ENCODE measurements around the gene IDH3B. TPM values are rescaled to one million over a fixed set of nuclear protein-coding genes. Genes with fewer than 3 reads are reported as not detected.

The IDH3B gene
- total RNA-seq, 4 donors from 2014 or later = 115 to 122 (median 118) TPM

DNA sequence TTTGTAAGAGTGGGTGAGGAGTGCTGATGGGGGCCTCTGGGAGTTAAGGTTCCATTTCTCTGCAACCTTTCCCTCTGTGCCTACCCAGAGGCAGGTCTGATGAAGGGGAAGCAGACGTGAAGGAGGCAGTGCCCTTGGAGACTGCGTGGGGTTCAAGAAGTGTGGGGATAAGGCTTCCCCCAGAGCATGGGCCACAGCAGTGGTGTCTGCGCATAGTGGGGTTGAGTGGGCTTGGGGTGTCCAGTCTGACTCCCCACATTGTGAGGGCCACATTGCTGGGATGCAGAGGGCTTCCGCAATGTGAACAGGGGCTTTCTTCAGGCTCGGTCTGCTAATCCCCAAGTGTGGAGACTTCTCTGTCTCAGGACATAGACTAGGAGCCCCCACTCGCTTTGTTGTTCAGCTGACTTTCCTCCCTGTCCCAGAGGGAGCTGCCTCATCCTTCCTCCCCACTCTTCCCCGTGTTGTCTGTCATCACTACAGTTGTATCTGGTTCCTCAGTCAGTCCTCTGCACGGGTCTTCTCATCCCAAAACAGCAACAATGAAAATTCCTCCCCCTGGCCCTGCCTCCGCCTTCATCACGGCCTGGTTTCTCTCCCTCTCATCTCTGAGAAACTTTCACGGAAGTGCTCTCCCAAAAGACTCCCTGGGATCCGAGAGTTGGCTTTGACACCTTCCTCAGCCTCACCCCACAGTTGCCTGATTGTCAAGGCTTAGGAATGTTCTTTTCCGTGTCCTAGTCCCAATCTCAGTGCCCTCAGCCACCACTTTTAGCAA is 31.4 kb upstream of the IDH3B start:
- Histone ChIP-seq H3K4me3 (no peak overlapping the region), H3K27ac (replicated peaks in 1 of 4) (no peak overlapping the region), H3K27me3 (peaks cover 0 to 12% (median 0%) of the 10 kb centered on the region in 4 donors), H3K9me3 (no peaks in the 10 kb centered on the region), H3K36me3 (peaks cover 0 to under 1% (median 0%) of the 10 kb centered on the region in 4 donors), H3K4me1 (peaks cover 8 to 27% (median 25%) of the 10 kb centered on the region in 4 donors)
- TF ChIP-seq, protein P1, sequence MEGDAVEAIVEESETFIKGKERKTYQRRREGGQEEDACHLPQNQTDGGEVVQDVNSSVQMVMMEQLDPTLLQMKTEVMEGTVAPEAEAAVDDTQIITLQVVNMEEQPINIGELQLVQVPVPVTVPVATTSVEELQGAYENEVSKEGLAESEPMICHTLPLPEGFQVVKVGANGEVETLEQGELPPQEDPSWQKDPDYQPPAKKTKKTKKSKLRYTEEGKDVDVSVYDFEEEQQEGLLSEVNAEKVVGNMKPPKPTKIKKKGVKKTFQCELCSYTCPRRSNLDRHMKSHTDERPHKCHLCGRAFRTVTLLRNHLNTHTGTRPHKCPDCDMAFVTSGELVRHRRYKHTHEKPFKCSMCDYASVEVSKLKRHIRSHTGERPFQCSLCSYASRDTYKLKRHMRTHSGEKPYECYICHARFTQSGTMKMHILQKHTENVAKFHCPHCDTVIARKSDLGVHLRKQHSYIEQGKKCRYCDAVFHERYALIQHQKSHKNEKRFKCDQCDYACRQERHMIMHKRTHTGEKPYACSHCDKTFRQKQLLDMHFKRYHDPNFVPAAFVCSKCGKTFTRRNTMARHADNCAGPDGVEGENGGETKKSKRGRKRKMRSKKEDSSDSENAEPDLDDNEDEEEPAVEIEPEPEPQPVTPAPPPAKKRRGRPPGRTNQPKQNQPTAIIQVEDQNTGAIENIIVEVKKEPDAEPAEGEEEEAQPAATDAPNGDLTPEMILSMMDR (IDR thresholded peaks at IDR 0.05) = no peak
- no peak for TF ChIP-seq POLR2AphosphoS5 (IDR thresholded peaks at IDR 0.05)
- TF ChIP-seq EP300 (IDR thresholded peaks at IDR 0.05) = no peak
- no peak for TF ChIP-seq POLR2A (IDR thresholded peaks at IDR 0.05; ENCODE audit: low read depth)
- 82% methylated on average over 11 of the region's 13 CpGs for WGBS
- DNase-seq (ENCODE audit: extremely low spot score) = no peak
- intact Hi-C loops (cut with DNase I) = loop anchor here (10.0 kb wide), 1 partner anchor 149 kb away; the partner anchor contains the start of genes PCED1A and VPS16

DNA sequence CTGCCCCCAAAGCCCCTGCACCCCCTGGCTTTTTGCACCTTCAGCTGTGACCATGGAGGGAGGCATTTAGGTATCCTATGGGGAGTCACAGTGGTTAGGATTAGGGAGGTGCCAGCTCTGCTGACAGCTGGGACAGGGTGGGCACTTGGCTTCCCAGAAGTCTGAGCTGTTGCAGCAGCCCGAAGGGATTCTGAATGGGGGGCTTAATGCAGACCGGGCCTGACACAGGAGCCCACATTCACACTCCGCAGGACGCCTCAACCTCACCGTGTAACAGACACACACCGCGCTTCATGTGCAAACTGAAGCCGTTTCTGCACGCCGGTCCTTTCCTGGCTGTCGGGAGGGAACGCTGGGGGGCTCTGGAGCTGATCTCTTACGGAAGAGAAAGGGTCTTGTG is 30.5 kb upstream of the IDH3B start:
- no peak for TF ChIP-seq POLR2A (IDR thresholded peaks at IDR 0.05; ENCODE audit: low read depth)
- TF ChIP-seq, protein P1 (IDR thresholded peaks at IDR 0.05) = no peak
- no peak for TF ChIP-seq EP300 (IDR thresholded peaks at IDR 0.05)
- no peak for TF ChIP-seq POLR2AphosphoS5 (IDR thresholded peaks at IDR 0.05)
- WGBS = 72% methylated on average over 13 of the region's 13 CpGs
- intact Hi-C loops (cut with DNase I) = loop anchor here (5.0 to 10.0 kb wide), 2 partner anchors 58 to 150 kb away; partner anchors contain the start of genes PCED1A and VPS16
- Histone ChIP-seq H3K36me3 (peaks cover 0 to 4% (median 0%) of the 10 kb centered on the region in 4 donors), H3K27me3 (peaks cover 0 to 12% (median 0%) of the 10 kb centered on the region in 4 donors), H3K9me3 (no peaks in the 10 kb centered on the region), H3K4me1 (peaks cover 8 to 27% (median 25%) of the 10 kb centered on the region in 4 donors), H3K27ac (replicated peaks in 1 of 4) (no peak overlapping the region), H3K4me3 (no peak overlapping the region)
- DNase-seq (ENCODE audit: extremely low spot score) = no peak

DNA sequence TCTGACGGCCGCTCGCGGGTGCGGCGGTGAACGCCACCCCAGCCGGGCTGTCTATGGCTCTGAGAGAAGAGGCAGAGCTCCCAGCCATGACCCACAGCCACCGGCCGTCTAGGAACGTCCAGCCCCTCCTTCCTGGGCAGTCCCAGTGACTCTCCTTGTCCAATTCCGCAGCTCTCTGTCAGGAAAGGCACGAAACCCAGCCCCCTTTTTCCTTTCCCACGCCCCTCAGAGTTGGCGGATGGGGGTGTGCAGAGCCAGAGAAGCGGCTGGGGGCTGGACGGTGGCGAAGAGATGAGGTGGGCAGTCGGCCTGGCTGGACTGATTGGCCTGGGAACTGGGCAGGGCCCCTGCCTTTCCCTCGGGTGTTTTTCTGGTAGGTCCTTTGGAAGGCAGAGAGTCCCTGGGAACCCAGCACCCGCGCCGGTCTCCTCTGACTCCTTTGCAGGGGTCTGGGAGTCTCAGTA is 30.0 kb upstream of the IDH3B start:
- Histone ChIP-seq H3K4me3 (peak overlapping the region; percentile 70 to 82 (median 70)), H3K4me1 (peaks cover 8 to 27% (median 25%) of the 10 kb centered on the region in 4 donors), H3K27ac (replicated peaks in 1 of 4) (peak overlapping the region in 1 of 4 donors; percentile 75), H3K36me3 (peaks cover 0 to 4% (median 0%) of the 10 kb centered on the region in 4 donors), H3K27me3 (peaks cover 0 to 12% (median 0%) of the 10 kb centered on the region in 4 donors), H3K9me3 (no peaks in the 10 kb centered on the region)
- 59% methylated on average over 12 of the region's 23 CpGs for WGBS
- intact Hi-C loops (cut with DNase I) = loop anchor here (5.0 to 10.0 kb wide), 2 partner anchors 58 to 151 kb away; partner anchors contain the start of genes PCED1A and VPS16
- TF ChIP-seq EP300 (IDR thresholded peaks at IDR 0.05) (no peak), POLR2A (IDR thresholded peaks at IDR 0.05; ENCODE audit: low read depth) (no peak), POLR2AphosphoS5 (IDR thresholded peaks at IDR 0.05) (no peak)
- TF ChIP-seq, protein P1 (IDR thresholded peaks at IDR 0.05) = no peak
- DNase-seq (ENCODE audit: extremely low spot score) = no peak

DNA sequence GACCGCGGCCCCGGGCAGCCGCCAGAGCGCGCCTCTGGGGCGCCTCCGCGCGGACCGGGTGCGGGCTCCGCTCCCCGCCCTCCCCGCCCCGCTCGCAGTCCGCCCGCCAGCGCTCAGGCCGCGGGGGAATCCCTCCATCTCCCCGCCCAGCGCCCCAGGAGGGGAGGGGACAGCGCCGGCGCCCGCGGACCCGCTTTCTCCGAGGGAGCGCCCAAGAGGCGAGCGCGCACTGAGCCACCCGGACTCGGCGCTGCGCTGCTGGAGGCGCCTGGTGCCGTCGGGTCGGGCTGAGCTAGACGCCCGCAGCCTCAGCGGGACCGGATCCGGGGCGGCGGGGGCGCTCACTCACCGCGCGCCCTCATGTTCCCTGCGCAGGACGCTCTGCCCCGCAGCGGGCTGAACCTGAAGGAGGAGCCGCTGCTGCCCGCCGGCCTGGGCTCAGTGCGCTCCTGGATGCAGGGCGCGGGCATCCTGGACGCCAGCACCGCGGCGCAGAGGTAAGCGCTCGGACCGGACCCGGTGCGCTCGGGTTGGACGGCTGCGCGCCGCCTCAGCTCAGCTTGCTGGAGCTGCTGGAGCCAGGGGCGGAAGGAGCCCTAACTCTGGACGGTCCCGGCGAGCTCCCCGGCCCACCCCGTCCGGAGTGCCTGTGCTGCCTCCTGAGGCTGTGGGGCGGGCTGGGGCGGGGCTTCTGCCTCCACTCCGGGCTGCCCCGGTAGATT is 29.4 kb upstream of the IDH3B start:
- H3K4me3 ChIP-seq = peak overlapping the region; percentile 70 to 82 (median 70)
- H3K4me1 ChIP-seq = peaks cover 8 to 27% (median 25%) of the 10 kb centered on the region in 4 donors
- peak overlapping the region; percentile 68 to 95 (median 84) for H3K27ac ChIP-seq (replicated peaks in 1 of 4)
- peaks cover 0 to 4% (median 0%) of the 10 kb centered on the region in 4 donors for H3K36me3 ChIP-seq
- intact Hi-C loops (cut with DNase I) = loop anchor here (2.0 to 10.0 kb wide), 4 partner anchors 29 to 151 kb away; partner anchors contain the start of genes IDH3B, NOP56, PCED1A and VPS16
- DNase-seq (ENCODE audit: extremely low spot score) = no peak
- peaks cover 0 to 12% (median 0%) of the 10 kb centered on the region in 4 donors for H3K27me3 ChIP-seq
- no peaks in the 10 kb centered on the region for H3K9me3 ChIP-seq
- TF ChIP-seq, protein P1 (IDR thresholded peaks at IDR 0.05) = peak in 1 of 3 experiments; percentile 6
- TF ChIP-seq EP300 (IDR thresholded peaks at IDR 0.05) = no peak
- no CpG with 5 or more reads among the region's 89 CpGs for WGBS

Measured in esophagus muscularis mucosa (tissue), 4 donors.